ENCODE results near the gene PTPA.
"Not testable (repeated sequence)": the region's sequence is repeated elsewhere in the genome, so short reads cannot be mapped to it uniquely, and the experiment has no call there.

Gene PTPA

DNA sequence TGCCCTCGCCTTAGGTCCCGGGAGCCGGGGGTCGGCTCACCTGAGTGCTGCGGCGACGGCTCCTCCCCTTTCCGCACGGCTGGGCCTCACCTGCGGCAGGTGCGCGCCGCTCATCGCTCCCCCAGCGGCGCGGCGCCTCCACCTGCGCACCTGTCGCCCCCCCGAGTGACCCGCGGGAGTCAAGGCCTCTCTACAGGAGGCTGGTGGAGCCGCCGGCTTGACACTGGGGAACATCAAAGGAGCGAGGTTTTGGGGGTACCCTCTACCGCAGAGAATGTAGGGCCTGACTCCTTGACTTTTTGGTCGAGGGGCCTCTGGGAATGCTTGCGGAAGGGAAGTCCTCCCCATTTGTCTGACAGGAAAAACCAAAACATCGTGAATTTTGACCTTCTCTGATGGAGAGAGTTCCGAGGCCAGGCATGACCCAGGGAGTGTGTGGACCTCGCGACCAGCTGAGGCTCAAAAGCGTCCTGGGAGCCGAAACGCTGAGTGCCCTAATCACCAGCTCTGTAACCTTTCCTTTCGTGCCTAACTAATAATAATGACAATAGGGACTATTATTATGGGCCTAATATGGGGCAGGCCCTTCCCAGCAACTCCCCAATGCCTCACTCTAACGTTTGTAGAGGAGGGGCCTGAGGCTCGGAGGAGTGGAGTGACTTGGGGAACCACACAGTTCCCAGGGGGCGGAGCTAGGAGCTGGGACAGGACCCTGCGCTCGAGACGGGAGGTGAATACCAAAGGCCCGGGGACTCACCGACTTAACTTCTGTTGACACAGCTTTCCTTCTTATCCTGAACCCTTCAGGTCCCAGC, 67.6 kb downstream of the PTPA start:
- DNase-seq, result peak; percentile 38 to 67

GRCh38 chr9:129181246-129181645, 70.0 kb downstream of the PTPA start:
- DNase-seq, result no peak

DNA sequence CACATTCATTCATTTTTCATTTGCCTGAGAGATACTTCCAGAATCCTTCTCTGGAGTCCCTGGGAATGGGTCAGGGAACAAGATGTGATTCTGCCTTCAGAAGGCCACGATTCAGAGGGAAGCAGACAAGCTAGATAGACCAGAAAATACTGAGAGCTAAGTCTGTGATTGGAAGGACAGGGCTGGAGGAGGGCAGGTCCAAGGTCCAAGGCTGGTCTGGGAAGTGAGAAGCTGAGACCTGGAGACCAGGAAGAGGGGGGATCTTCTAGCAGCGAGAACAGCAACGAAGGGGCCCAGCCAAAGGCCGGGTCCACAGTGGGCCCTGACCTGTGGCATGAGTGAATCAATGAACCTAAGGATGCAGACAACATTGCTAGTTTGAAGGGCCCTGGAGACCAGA, 70.9 kb downstream of the PTPA start:
- DNase-seq, result no peak

DNA sequence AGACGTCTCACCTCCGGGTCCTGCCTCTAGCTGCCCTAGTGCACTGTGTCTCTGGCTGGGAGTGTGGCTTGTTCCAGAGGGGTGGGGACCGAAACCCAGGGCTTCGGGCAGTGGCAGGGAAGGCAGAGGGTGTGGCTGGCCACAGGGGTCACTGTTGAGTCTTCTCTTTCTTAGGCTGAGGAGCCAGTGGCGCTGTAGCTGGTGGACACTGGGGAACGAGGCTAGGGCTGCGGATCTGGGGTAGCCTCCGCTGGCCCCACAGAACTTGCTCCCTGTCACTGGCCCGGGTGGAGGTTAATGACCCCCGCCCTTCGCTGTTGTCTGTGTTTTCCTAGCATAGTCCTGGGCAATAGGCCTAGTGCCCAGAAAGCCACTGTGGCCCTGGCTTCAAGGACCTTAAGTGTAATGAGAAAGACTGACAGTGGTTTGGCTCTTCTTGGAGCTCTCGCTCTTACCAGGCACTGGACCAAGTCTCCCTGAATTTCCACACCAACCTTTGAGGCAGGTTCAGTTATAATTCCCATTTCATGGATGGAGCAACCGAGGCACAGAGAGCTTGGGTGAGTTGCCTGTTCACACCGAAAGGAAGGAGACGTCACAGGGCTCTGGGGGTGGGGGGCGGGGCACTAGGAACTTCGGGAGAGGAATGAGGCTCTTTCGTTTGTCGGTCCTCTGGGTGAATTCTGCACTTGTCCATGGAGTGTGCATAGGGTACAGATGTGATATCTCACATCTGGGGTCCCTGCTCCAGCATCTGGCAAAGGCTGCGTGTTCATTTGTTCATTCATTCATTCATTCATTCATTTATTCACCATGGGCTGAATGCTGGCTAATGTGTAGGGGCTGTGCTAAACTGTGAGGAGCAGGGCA, 71.6 kb downstream of the PTPA start:
- peak in 1 of 2 experiments; percentile 18 for DNase-seq

- peak in 1 of 2 experiments; percentile 21 for DNase-seq
Measured at GRCh38 chr9:129183495-129184218, 72.4 kb downstream of the PTPA start.

DNA sequence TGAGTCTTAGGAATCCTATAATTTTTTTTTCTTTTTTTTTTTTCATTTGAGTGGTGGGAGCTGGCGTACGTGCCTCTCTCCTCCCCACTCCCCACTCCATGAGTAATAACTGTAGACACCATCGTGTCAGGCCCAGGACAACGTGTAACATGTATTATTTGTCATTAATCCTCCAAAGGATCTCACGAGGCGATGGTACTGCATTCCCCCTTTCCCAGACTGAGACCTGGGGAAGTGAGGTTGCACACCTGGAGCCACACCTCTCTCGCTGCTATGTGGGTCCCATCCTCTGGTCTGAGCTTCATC, 73.0 kb downstream of the PTPA start:
- no peak for DNase-seq

DNA sequence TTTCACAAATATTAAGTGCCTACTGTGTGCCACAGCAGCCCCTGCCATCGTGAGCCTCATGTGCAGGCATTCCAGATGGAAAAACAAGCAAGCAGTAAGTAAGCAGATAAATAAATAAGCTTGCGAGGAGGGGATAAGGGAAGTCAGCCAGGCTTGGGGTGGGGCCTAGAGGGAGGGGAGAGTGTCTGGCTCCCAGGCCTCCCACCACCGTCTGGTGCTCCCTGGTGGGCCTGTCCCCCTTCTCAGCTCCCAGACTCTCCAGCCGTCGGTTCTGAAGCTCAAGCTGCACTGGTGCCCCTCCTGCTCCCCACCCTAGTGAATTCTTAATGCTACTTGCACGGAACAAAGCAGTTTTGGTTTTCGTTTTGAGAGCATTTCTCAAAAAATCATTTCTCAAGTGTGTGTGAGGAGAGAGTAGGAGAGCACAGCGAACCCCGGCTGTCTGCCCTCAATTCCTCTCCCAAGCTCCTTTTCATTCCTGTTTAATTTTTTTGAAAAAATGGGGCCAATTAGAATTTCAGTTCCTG, 73.4 kb downstream of the PTPA start:
- DNase-seq, result no peak

GRCh38 chr9:129185402-129185801, 74.2 kb downstream of the PTPA start:
- DNase-seq, result no peak

GRCh38 chr9:129185991-129186390, 74.8 kb downstream of the PTPA start:
- DNase-seq, result no peak

DNA sequence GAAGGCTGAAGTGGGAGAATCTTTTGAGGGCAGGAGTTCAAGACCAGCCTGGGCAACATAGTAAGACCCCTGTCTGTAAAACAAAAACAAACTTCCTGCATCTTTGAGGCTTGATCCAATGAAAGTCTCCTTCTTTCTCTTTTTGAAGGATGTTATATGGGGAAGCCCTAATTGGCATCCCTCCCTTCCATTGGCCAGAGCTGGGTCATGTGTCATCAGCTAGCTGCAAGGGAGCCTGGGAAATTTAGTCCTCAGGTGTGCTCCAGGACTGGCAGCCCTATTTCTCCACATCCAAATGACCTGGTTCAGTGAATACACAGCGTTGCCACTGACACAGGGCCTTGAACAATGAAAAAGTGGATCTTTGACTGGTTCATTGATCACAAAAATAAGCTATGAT, 75.8 kb downstream of the PTPA start:
- no peak for DNase-seq

- DNase-seq, result not testable (repeated sequence)
Measured at GRCh38 chr9:129189971-129190370, 78.8 kb downstream of the PTPA start.

DNA sequence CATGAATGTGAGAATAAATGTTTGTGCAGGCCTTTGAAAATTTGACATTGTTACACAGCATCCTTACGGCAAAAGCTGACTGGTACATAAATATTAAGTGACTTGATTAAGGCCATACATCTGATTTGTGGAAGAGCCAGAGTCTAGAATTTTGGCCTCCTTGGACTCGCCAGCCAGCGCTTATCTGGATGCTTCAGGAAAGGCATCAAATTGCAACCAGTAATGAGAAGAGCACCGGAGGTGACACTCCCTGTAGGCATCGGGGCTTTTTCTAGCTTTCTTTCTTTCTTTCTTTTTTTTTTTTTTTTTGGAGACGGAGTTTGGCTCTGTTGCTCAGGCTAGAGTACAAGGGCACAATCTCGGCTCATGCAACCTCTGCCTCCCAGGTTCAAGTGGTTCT, 80.0 kb downstream of the PTPA start:
- DNase-seq, result no peak

DNA sequence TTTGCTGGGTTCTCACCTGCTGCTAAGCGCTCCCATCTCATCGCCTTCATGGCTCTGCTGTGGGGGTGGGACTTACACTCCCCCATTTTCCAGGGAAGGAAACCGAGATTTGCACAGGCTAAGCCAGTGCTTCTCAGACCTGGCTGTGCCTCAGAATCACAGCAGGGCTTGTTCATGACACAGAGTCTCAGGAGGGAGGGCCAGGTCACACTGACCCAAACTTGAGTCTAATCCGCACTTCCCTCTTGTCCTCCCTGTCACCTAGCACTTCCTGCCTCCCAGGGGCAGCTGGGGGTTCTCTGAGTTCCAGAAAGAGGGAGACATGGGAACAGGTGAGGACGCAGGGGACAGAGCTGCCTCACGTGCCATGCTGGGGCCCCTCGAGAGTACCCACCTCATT, 82.4 kb downstream of the PTPA start:
- no peak for DNase-seq

GRCh38 chr9:129194221-129194620, 83.0 kb downstream of the PTPA start:
- no peak for DNase-seq

- no peak for DNase-seq
Measured at GRCh38 chr9:129195606-129196005, 84.4 kb downstream of the PTPA start.

- not testable (repeated sequence) for DNase-seq
Measured at GRCh38 chr9:129197045-129197444, 85.8 kb downstream of the PTPA start.

GRCh38 chr9:129197978-129198318, 86.7 kb downstream of the PTPA start:
- DNase-seq, result no peak

Data from NCI-H526 (cell line).